ENCODE results near the gene ZBBX.

- TF ChIP-seq EZH2 (IDR thresholded peaks at IDR 0.05) (no peak), POLR2AphosphoS5 (IDR thresholded peaks at IDR 0.05; ENCODE audit: borderline replicate concordance, low read depth, low read length) (no peak), FOXP2 (optimal IDR thresholded peaks at IDR 0.05; ENCODE audit: control extremely low read depth, extremely low read length, insufficient read depth) (no peak)
Observed at GRCh38 chr3:167361306-167361705, 18.8 kb downstream of the ZBBX start.
